DMS153 treated with DMSO at 0.1 percent for 48 hours (cell line): Measurements from ENCODE around the gene HPN.

Experiments used
- DNase-seq: peaks from one replicate; lab custom pipeline; 2025; ENCODE audit not compliant: unreplicated experiment; lab: John Stamatoyannopoulos, UW

HPN gene

GRCh38 chr19:35080613-35081170 is 39.2 kb downstream of the HPN start:
- DNase-seq, result no peak

GRCh38 chr19:35081201-35081600 is 39.7 kb downstream of the HPN start:
- DNase-seq, result no peak

- no peak for DNase-seq
Measured at GRCh38 chr19:35083691-35084508, 42.4 kb downstream of the HPN start.

GRCh38 chr19:35084509-35084762 is 42.9 kb downstream of the HPN start:
- no peak for DNase-seq

- no peak for DNase-seq
Measured at GRCh38 chr19:35085947-35086346, 44.4 kb downstream of the HPN start.

- no peak for DNase-seq
Measured at GRCh38 chr19:35086455-35086854, 44.9 kb downstream of the HPN start.

GRCh38 chr19:35087393-35087792 is 45.9 kb downstream of the HPN start:
- DNase-seq, result no peak

GRCh38 chr19:35088131-35088913 is 46.8 kb downstream of the HPN start:
- DNase-seq, result no peak

GRCh38 chr19:35089554-35089953 is 48.0 kb downstream of the HPN start:
- no peak for DNase-seq

GRCh38 chr19:35090160-35090505 is 48.6 kb downstream of the HPN start:
- DNase-seq, result no peak

- DNase-seq, result peak; percentile 40
Measured at GRCh38 chr19:35090506-35091214, 49.1 kb downstream of the HPN start.

GRCh38 chr19:35093430-35093829 is 51.9 kb downstream of the HPN start:
- DNase-seq, result no peak

GRCh38 chr19:35093941-35094647 is 52.6 kb downstream of the HPN start:
- no peak for DNase-seq

- no peak for DNase-seq
Measured at GRCh38 chr19:35094656-35095055, 53.1 kb downstream of the HPN start.

GRCh38 chr19:35095667-35096368 is 54.3 kb downstream of the HPN start:
- no peak for DNase-seq

- DNase-seq, result no peak
Measured at GRCh38 chr19:35098413-35099049, 57.0 kb downstream of the HPN start.

- no peak for DNase-seq
Measured at GRCh38 chr19:35099155-35099896, 57.8 kb downstream of the HPN start.

- no peak for DNase-seq
Measured at GRCh38 chr19:35099897-35100275, 58.4 kb downstream of the HPN start.
